Middle frontal gyrus (tissue), 1 donor: ENCODE data around the gene ARFGAP3.
"Not testable (repeated sequence)": the region's sequence is repeated elsewhere in the genome, so short reads cannot be mapped to it uniquely, and the experiment has no call there.

Experiments used
- DNase-seq: peaks from one replicate; pipeline ENCODE4 v3.0.0-alpha.2; 2015; ENCODE audit warnings: low spot score; ENCODE audit errors: extremely low spot score

The ARFGAP3 gene

GRCh38 chr22:42769574-42770447 lies 87.3 kb downstream of the ARFGAP3 start:
- no peak for DNase-seq

GRCh38 chr22:42769238-42769573 lies 87.9 kb downstream of the ARFGAP3 start:
- DNase-seq, result no peak

GRCh38 chr22:42768385-42769035 lies 88.6 kb downstream of the ARFGAP3 start:
- no peak for DNase-seq

GRCh38 chr22:42766860-42767259 lies 90.2 kb downstream of the ARFGAP3 start:
- DNase-seq, result no peak

- DNase-seq, result no peak
Measured at GRCh38 chr22:42764895-42765363, 92.1 kb downstream of the ARFGAP3 start.

GRCh38 chr22:42763965-42764480 lies 93.0 kb downstream of the ARFGAP3 start:
- DNase-seq, result no peak

GRCh38 chr22:42760806-42761565 lies 96.1 kb downstream of the ARFGAP3 start:
- no peak for DNase-seq

GRCh38 chr22:42758931-42759629 lies 98.0 kb downstream of the ARFGAP3 start:
- DNase-seq, result no peak

GRCh38 chr22:42755553-42755952 lies 101.5 kb downstream of the ARFGAP3 start:
- not testable (repeated sequence) for DNase-seq

GRCh38 chr22:42755121-42755520 lies 102.0 kb downstream of the ARFGAP3 start:
- DNase-seq, result not testable (repeated sequence)

- DNase-seq, result no peak
Measured at GRCh38 chr22:42754658-42755057, 102.4 kb downstream of the ARFGAP3 start.

GRCh38 chr22:42752912-42753311 lies 104.2 kb downstream of the ARFGAP3 start:
- no peak for DNase-seq

- no peak for DNase-seq
Measured at GRCh38 chr22:42752230-42752746, 104.8 kb downstream of the ARFGAP3 start.

- not testable (repeated sequence) for DNase-seq
Measured at GRCh38 chr22:42750421-42750820, 106.7 kb downstream of the ARFGAP3 start.

- no peak for DNase-seq
Measured at GRCh38 chr22:42747701-42748513, 109.2 kb downstream of the ARFGAP3 start.
